Panc1 (cell line): ENCODE data around the gene CACNA1A. TPM values are rescaled to one million over a fixed set of nuclear protein-coding genes. Genes with fewer than 3 reads are reported as not detected.

ENCODE experiments used
- ATAC-seq: fragments of 200-7000 bp; cut with Tn5 transposase; 2 replicates; pipeline ENCODE4 v1.9.1; 2020; ENCODE audit warnings: mild to moderate bottlenecking, moderate library complexity
- BruUV-seq: library from RNA; stranded (reverse); fragments of 400-500 nt; replicated peaks from 2 replicates; lab custom pipeline; 2021; lab: Mats Ljungman, UMichigan
- CTCF ChIA-PET: fragments of 300-600 bp; sonication (Branson Sonifier 250); formaldehyde crosslinking; loops from one replicate; lab custom pipeline; 2022; ENCODE audit warnings: antibody characterized with exemption; lab: Charles Lee
- POLR2A ChIA-PET: fragments of 300-600 bp; sonication (Branson Sonifier 250); formaldehyde crosslinking; loops from one replicate; lab custom pipeline; 2022; ENCODE audit warnings: antibody characterized with exemption; lab: Charles Lee
- DNase-seq: peaks from one replicate; pipeline ENCODE4 v3.0.0-alpha.2; 2010; ENCODE audit warnings: low read depth, low spot score
- H3K27ac ChIP-seq: 2 replicates; pipeline ENCODE4 v1.5.1; 2011; ENCODE audit warnings: mild to moderate bottlenecking, low read length, inconsistent platforms
- H3K27me3 ChIP-seq: fragments of 200-500 bp; sonication (Bioruptor generic); 2 replicates; pipeline ENCODE4 v1.6.0; 2014; ENCODE audit warnings: low read length, inconsistent platforms; ENCODE audit not compliant: control insufficient read depth, insufficient read depth
- H3K36me3 ChIP-seq: fragments of 200-500 bp; sonication (Bioruptor generic); 2 replicates; pipeline ENCODE4 v1.5.1; 2014; ENCODE audit warnings: inconsistent platforms, mild to moderate bottlenecking, low read length, moderate library complexity; ENCODE audit not compliant: control insufficient read depth, insufficient read depth
- H3K4me1 ChIP-seq: 2 replicates; pipeline ENCODE4 v1.5.1; 2011; ENCODE audit warnings: inconsistent platforms, mild to moderate bottlenecking, low read length, moderate library complexity; ENCODE audit not compliant: control insufficient read depth, insufficient read depth
- H3K4me3 ChIP-seq, 2 experiments: 2 replicates each; pipeline ENCODE4 v1.5.1; 2011 to 2012; ENCODE audit warnings: low read depth in 2 of 2, low read length in 2 of 2, mild to moderate bottlenecking in 2 of 2, inconsistent platforms in 1 of 2, moderate library complexity in 1 of 2
- H3K9me3 ChIP-seq: fragments of 200-500 bp; sonication (Bioruptor generic); 2 replicates; pipeline ENCODE4 v1.5.1; 2014; ENCODE audit warnings: low read depth, mild to moderate bottlenecking, inconsistent platforms, low read length, moderate library complexity; ENCODE audit not compliant: control insufficient read depth, insufficient read depth
- CTCF ChIP-seq: fragments of 450-650 bp; IDR thresholded peaks from 2 replicates; pipeline ENCODE4 v1.5.1; 2017; ENCODE audit warnings: mild to moderate bottlenecking
- POLR2AphosphoS5 ChIP-seq: IDR thresholded peaks from 2 replicates; pipeline ENCODE4 v1.6.1; 2012; ENCODE audit warnings: mild to moderate bottlenecking, low read depth, low read length, moderate library complexity
- REST ChIP-seq, 2 experiments: IDR thresholded peaks; 2 replicates each; pipeline ENCODE4 v1.6.1; 2011 to 2012; ENCODE audit warnings: low read depth in 2 of 2, control low read depth in 1 of 2, low read length in 1 of 2, mild to moderate bottlenecking in 1 of 2, moderate library complexity in 1 of 2; ENCODE audit not compliant: insufficient read depth in 1 of 2
- SIN3A ChIP-seq: IDR thresholded peaks from 2 replicates; pipeline ENCODE4 v1.6.1; 2012; ENCODE audit warnings: low read depth, mild to moderate bottlenecking, low read length, moderate library complexity, borderline replicate concordance; ENCODE audit not compliant: insufficient read depth
- TCF7L2 ChIP-seq: IDR thresholded peaks from 2 replicates; pipeline ENCODE4 v1.6.1; 2011; ENCODE audit warnings: mild to moderate bottlenecking, low read depth, low read length, inconsistent platforms
- in situ Hi-C: cut with HindIII; loops from 2 replicates; pipeline ENCODE4 v1.10.0; 2016; ENCODE audit warnings: low sequenced_read_pairs, low pct_unique_long_range_greater_than_20kb
- intact Hi-C: fragments of 100-400 bp; cut with micrococcal nuclease; formaldehyde crosslinking; loops from one replicate; pipeline ENCODE4 v1.10.0; 2022; ENCODE audit not compliant: unreplicated experiment
- total RNA-seq: library from RNA; stranded (reverse); gene quantifications from one replicate; pipeline ENCODE4 v1.2.1, GENCODE V29; 2021; ENCODE audit not compliant: unreplicated experiment

CACNA1A gene
- total RNA-seq, 1 experiment from 2014 or later = 0.51 TPM

- CTCF ChIA-PET = interaction anchor here (0.6 kb wide), 1 partner anchor 88 kb away, joined by 3 read pairs; no protein-coding TSS in a partner anchor
- in situ Hi-C loops (no loop called here), intact Hi-C loops (no loop called here)
- Histone ChIP-seq H3K27ac (no peak overlapping the region), H3K36me3 (no peaks in the 10 kb centered on the region), H3K4me1 (no peaks in the 10 kb centered on the region), H3K4me3 (no peak overlapping the region), H3K27me3 (no peaks in the 10 kb centered on the region), H3K9me3 (no peaks in the 10 kb centered on the region)
- POLR2A ChIA-PET = interaction anchor here (0.5 kb wide), 1 partner anchor 281 kb away, joined by 5 read pairs; no protein-coding TSS in a partner anchor
- ATAC-seq (no peak), DNase-seq (no peak)
- BruUV-seq = no TSS peak
- TF ChIP-seq POLR2AphosphoS5 (no peak), SIN3A (no peak), TCF7L2 (no peak), REST (IDR thresholded peaks at IDR 0.05; ENCODE audit: insufficient read depth in 1 of 2, low read depth in 2 of 2, low read length in 1 of 2) (no peak), CTCF (no peak)
These were observed 239.1 kb downstream of the CACNA1A start for GRCh38 chr19:13267131-13267530.

- H3K36me3 ChIP-seq = no peaks in the 10 kb centered on the region
- CTCF ChIA-PET = interaction anchor here (0.6 to 1.2 kb wide), 3 partner anchors 9 to 166 kb away, joined by 3 to 6 read pairs (median 4); no protein-coding TSS in a partner anchor
- H3K4me3 ChIP-seq = no peak overlapping the region
- intact Hi-C loops (loop anchor here (5.0 kb wide), 1 partner anchor 285 kb away; no protein-coding TSS in a partner anchor), in situ Hi-C loops (no loop called here)
- H3K27ac ChIP-seq = no peak overlapping the region
- no peaks in the 10 kb centered on the region for H3K4me1 ChIP-seq
- DNase-seq = peak; percentile 39
- no peak for TF ChIP-seq TCF7L2
- no peak for TF ChIP-seq REST (IDR thresholded peaks at IDR 0.05; ENCODE audit: insufficient read depth in 1 of 2, low read depth in 2 of 2, low read length in 1 of 2)
- no peak; the same call in 1 of the 2 replicates for TF ChIP-seq CTCF
- POLR2A ChIA-PET = interaction anchor here (0.8 kb wide), 1 partner anchor 107 kb away, joined by 5 read pairs; no protein-coding TSS in a partner anchor
- no TSS peak for BruUV-seq
- ATAC-seq = peak; percentile 73
- H3K27me3 ChIP-seq = no peaks in the 10 kb centered on the region
- no peaks in the 10 kb centered on the region for H3K9me3 ChIP-seq
These were observed 243.8 kb downstream of the CACNA1A start for GRCh38 chr19:13262450-13262849.
